Fibroblast of villous mesenchyme (primary cell): ENCODE results near the gene BLVRA. TPM values are rescaled to one million over a fixed set of nuclear protein-coding genes. Genes with fewer than 3 reads are reported as not detected.

Experiments
- DNase-seq: peaks from one replicate; pipeline ENCODE4 v3.0.0-alpha.2; 2010; ENCODE audit warnings: low read depth
- H3K4me3 ChIP-seq: 2 replicates; pipeline ENCODE4 v1.5.1; 2011; ENCODE audit warnings: low read depth, mild to moderate bottlenecking, low read length
- total RNA-seq: library from RNA; depleted of rRNA; stranded (reverse); fragments of >200 nt; gene quantifications from 2 replicates; pipeline ENCODE4 v1.2.3, GENCODE V29; 2012
- TF ChIP-seq, protein P1 (sequence below): IDR thresholded peaks from 2 replicates; pipeline ENCODE4 v1.5.1; 2012; ENCODE audit warnings: low read depth, mild to moderate bottlenecking, low read length; ENCODE audit not compliant: insufficient read depth

The BLVRA gene
- total RNA-seq, 1 donor = 14.7 TPM

DNA sequence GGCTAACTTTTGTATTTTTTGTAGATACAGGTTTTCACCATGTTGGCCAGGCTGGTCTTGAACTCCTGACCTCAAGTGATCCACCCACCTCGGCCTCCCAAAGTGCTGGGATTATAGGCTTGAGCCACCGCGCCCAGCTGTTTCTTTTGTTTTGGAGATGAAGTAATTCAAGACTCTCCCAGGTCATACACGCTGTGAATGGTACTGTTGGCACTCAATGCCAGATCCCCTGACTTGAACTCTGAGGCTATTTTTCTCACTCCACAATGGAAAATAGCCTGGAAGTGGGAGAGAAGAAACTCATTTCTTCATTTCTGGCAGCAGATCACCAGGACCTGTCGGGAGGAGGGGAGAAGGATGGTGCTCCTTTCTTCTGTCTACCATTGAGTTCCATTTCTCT, 32.4 kb downstream of the BLVRA start:
- no peak for DNase-seq
- H3K4me3 ChIP-seq = no peak overlapping the region
- TF ChIP-seq, protein P1, sequence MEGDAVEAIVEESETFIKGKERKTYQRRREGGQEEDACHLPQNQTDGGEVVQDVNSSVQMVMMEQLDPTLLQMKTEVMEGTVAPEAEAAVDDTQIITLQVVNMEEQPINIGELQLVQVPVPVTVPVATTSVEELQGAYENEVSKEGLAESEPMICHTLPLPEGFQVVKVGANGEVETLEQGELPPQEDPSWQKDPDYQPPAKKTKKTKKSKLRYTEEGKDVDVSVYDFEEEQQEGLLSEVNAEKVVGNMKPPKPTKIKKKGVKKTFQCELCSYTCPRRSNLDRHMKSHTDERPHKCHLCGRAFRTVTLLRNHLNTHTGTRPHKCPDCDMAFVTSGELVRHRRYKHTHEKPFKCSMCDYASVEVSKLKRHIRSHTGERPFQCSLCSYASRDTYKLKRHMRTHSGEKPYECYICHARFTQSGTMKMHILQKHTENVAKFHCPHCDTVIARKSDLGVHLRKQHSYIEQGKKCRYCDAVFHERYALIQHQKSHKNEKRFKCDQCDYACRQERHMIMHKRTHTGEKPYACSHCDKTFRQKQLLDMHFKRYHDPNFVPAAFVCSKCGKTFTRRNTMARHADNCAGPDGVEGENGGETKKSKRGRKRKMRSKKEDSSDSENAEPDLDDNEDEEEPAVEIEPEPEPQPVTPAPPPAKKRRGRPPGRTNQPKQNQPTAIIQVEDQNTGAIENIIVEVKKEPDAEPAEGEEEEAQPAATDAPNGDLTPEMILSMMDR = no peak

- DNase-seq = no peak
- H3K4me3 ChIP-seq = no peak overlapping the region
- TF ChIP-seq, protein P1 = no peak
These were observed 33.2 kb downstream of the BLVRA start for GRCh38 chr7:43791665-43792064.

GRCh38 chr7:43792471-43793150, 34.1 kb downstream of the BLVRA start:
- TF ChIP-seq, protein P1 = no peak
- no peak overlapping the region for H3K4me3 ChIP-seq
- DNase-seq = no peak

- TF ChIP-seq, protein P1 = no peak
These were observed 41.1 kb downstream of the BLVRA start for GRCh38 chr7:43799605-43800004.

GRCh38 chr7:43803865-43804264, 45.4 kb downstream of the BLVRA start:
- DNase-seq = no peak
- H3K4me3 ChIP-seq = no peak overlapping the region
- TF ChIP-seq, protein P1 = no peak

More at GRCh38 chr7:43799605-43800004, 41.1 kb downstream of the BLVRA start:
- no peak overlapping the region for H3K4me3 ChIP-seq
- DNase-seq = peak; percentile 7

DNA sequence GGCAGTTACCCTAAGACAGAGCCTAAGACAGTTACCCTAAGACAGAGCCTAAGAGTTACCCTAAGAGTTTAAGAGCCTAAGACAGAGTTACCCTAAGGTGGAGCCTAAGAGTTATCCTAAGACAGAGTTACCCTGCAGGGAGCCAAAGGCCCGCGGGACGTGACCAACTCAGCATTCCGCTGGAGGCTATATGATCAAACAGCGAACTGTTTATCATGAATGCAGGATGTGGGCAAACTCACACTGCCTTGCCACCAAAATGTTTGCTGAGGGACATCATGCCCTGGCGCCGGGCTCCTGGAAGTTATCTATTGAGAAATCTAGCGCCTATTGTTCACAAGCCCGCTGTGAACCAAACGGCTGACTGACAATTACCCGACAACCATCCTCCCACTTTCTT, 49.9 kb downstream of the BLVRA start:
- TF ChIP-seq, protein P1 = no peak
- H3K4me3 ChIP-seq = no peak overlapping the region
- no peak for DNase-seq
